ENCODE data around the gene KIF13A. TPM values are rescaled to one million over a fixed set of nuclear protein-coding genes. Genes with fewer than 3 reads are reported as not detected.
"Not testable (repeated sequence)": the region's sequence is repeated elsewhere in the genome, so short reads cannot be mapped to it uniquely, and the experiment has no call there.

KIF13A gene
- total RNA-seq, 2 experiments from 2014 or later, result 0.17 to 0.19 TPM

GRCh38 chr6:18004256-18004985 is 17.0 kb upstream of the KIF13A start:
- ChIA-PET POLR2A (no interaction called here), CTCF (interaction anchor here (0.6 kb wide), 1 partner anchor 208 kb away, joined by 3 read pairs; no protein-coding TSS in a partner anchor)

- CTCF ChIA-PET, result no interaction called here
- POLR2A ChIA-PET, result no interaction called here
Measured at GRCh38 chr6:17999425-17999824, 12.0 kb upstream of the KIF13A start.

- POLR2A ChIA-PET, result no interaction called here
Measured at GRCh38 chr6:17998442-17998841, 11.0 kb upstream of the KIF13A start.

GRCh38 chr6:17998003-17998402 is 10.6 kb upstream of the KIF13A start:
- POLR2A ChIA-PET, result no interaction called here
- CTCF ChIA-PET, result no interaction called here

More at GRCh38 chr6:17998442-17998841, 11.0 kb upstream of the KIF13A start:
- CTCF ChIA-PET, result no interaction called here

GRCh38 chr6:17995414-17995813 is 8.0 kb upstream of the KIF13A start:
- ChIA-PET POLR2A (no interaction called here), CTCF (interaction anchor here (1.0 kb wide), 1 partner anchor 21 kb away, joined by 3 read pairs; no protein-coding TSS in a partner anchor)

- CTCF ChIA-PET, result no interaction called here
- POLR2A ChIA-PET, result no interaction called here
Measured at GRCh38 chr6:17994019-17994418, 6.6 kb upstream of the KIF13A start.

- POLR2A ChIA-PET, result no interaction called here
- CTCF ChIA-PET, result no interaction called here
Measured at GRCh38 chr6:17988422-17988944, 1.0 kb upstream of the KIF13A start.

GRCh38 chr6:17987697-17988421 is 424 bp upstream of the KIF13A start:
- CTCF ChIA-PET, result no interaction called here
- POLR2A ChIA-PET, result no interaction called here

GRCh38 chr6:17986656-17987446 is 584 bp downstream of the KIF13A start:
- CTCF ChIA-PET, result no interaction called here
- POLR2A ChIA-PET, result interaction anchor here (0.6 kb wide), 1 partner anchor 62 kb away, joined by 12 read pairs; no protein-coding TSS in a partner anchor

- CTCF ChIA-PET, result no interaction called here
- POLR2A ChIA-PET, result interaction anchor here (0.6 kb wide), 1 partner anchor 63 kb away, joined by 12 read pairs; no protein-coding TSS in a partner anchor
Measured at GRCh38 chr6:17985934-17986655, 1.3 kb downstream of the KIF13A start.

- CTCF ChIA-PET, result no interaction called here
Measured at GRCh38 chr6:17984812-17985670, 2.4 kb downstream of the KIF13A start.

GRCh38 chr6:17984399-17984798 is 3.0 kb downstream of the KIF13A start:
- ChIA-PET POLR2A (no interaction called here), CTCF (interaction anchor here (0.6 kb wide), 1 partner anchor 39 kb away, joined by 3 read pairs; no protein-coding TSS in a partner anchor)

More at GRCh38 chr6:17984812-17985670, 2.4 kb downstream of the KIF13A start:
- POLR2A ChIA-PET, result no interaction called here

GRCh38 chr6:17983730-17984129 is 3.7 kb downstream of the KIF13A start:
- CTCF ChIA-PET, result interaction anchor here (0.6 kb wide), 1 partner anchor 39 kb away, joined by 3 read pairs; no protein-coding TSS in a partner anchor

GRCh38 chr6:17980329-17980728 is 7.1 kb downstream of the KIF13A start:
- CTCF ChIA-PET, result no interaction called here
- POLR2A ChIA-PET, result no interaction called here

More at GRCh38 chr6:17983730-17984129, 3.7 kb downstream of the KIF13A start:
- POLR2A ChIA-PET, result no interaction called here

- ChIA-PET POLR2A (no interaction called here), CTCF (no interaction called here)
Measured at GRCh38 chr6:17979479-17979878, 8.0 kb downstream of the KIF13A start.

GRCh38 chr6:17976258-17976657 is 11.2 kb downstream of the KIF13A start:
- CTCF ChIA-PET, result interaction anchor here (0.5 kb wide), 1 partner anchor 973 kb away, joined by 3 read pairs; no protein-coding TSS in a partner anchor
- POLR2A ChIA-PET, result not testable (repeated sequence)

GRCh38 chr6:17974570-17975368 is 12.7 kb downstream of the KIF13A start:
- CTCF ChIA-PET, result no interaction called here

More at GRCh38 chr6:17974570-17975368, 12.7 kb downstream of the KIF13A start:
- POLR2A ChIA-PET, result no interaction called here

Measured in activated CD8-positive, alpha-beta memory T cell treated with anti-CD3 and anti-CD28 coated beads for 36 hours (primary cell).